NCI-H460 (cell line): ENCODE results near the gene KIAA0753. TPM values are rescaled to one million over a fixed set of nuclear protein-coding genes. Genes with fewer than 3 reads are reported as not detected.

ENCODE experiments used
- DNase-seq: peaks from one replicate; pipeline ENCODE4 v3.0.0-alpha.2; 2016; ENCODE audit warnings: low read depth; ENCODE audit errors: extremely low read depth
- total RNA-seq: library from RNA; depleted of rRNA; stranded (reverse); fragments of >200 nt; shearing (Covaris generic); gene quantifications from 2 replicates; pipeline ENCODE4 v1.2.3, GENCODE V29; 2014

Gene KIAA0753
- total RNA-seq, 1 experiment from 2014 or later = 19.0 TPM

GRCh38 chr17:6643451-6644125 is 3.1 kb upstream of the KIAA0753 start:
- DNase-seq = no peak

GRCh38 chr17:6642592-6642991 is 2.1 kb upstream of the KIAA0753 start:
- no peak for DNase-seq

GRCh38 chr17:6641247-6641863 is 844 bp upstream of the KIAA0753 start:
- DNase-seq = no peak

- no peak for DNase-seq
Measured at GRCh38 chr17:6639586-6640535, 650 bp downstream of the KIAA0753 start.

GRCh38 chr17:6639014-6639585 is 1.4 kb downstream of the KIAA0753 start:
- DNase-seq = no peak

- DNase-seq = no peak
Measured at GRCh38 chr17:6638046-6638908, 2.2 kb downstream of the KIAA0753 start.

GRCh38 chr17:6637458-6637840 is 3.1 kb downstream of the KIAA0753 start:
- no peak for DNase-seq

- DNase-seq = no peak
Measured at GRCh38 chr17:6636616-6637457, 3.7 kb downstream of the KIAA0753 start.

- no peak for DNase-seq
Measured at GRCh38 chr17:6636105-6636504, 4.4 kb downstream of the KIAA0753 start.

- DNase-seq = no peak
Measured at GRCh38 chr17:6633263-6633662, 7.2 kb downstream of the KIAA0753 start.

- no peak for DNase-seq
Measured at GRCh38 chr17:6632530-6632929, 8.0 kb downstream of the KIAA0753 start.

- no peak for DNase-seq
Measured at GRCh38 chr17:6630390-6630789, 10.1 kb downstream of the KIAA0753 start.

- DNase-seq = no peak
Measured at GRCh38 chr17:6627019-6627418, 13.5 kb downstream of the KIAA0753 start.

GRCh38 chr17:6626616-6627015 is 13.9 kb downstream of the KIAA0753 start:
- no peak for DNase-seq

GRCh38 chr17:6623941-6624340 is 16.6 kb downstream of the KIAA0753 start:
- no peak for DNase-seq

- no peak for DNase-seq
Measured at GRCh38 chr17:6611231-6611630, 29.3 kb downstream of the KIAA0753 start.

- no peak for DNase-seq
Measured at GRCh38 chr17:6610011-6610410, 30.5 kb downstream of the KIAA0753 start.

- DNase-seq = no peak
Measured at GRCh38 chr17:6608321-6608720, 32.2 kb downstream of the KIAA0753 start.

- no peak for DNase-seq
Measured at GRCh38 chr17:6605142-6605541, 35.4 kb downstream of the KIAA0753 start.
